Testis (tissue), 5 donors: ENCODE data around the gene RBBP8NL. TPM values are rescaled to one million over a fixed set of nuclear protein-coding genes. Genes with fewer than 3 reads are reported as not detected.

Source experiments
- DNase-seq: peaks from one replicate; pipeline ENCODE4 v3.0.0-alpha.2; 2019
- H3K27ac ChIP-seq, 2 donors: fragments of 200-600 bp; sonication (generic); one replicate each; pipeline ENCODE4 v1.5.1; 2019
- H3K27me3 ChIP-seq: fragments of 200-600 bp; sonication (generic); one replicate; pipeline ENCODE4 v1.5.1; 2019
- H3K36me3 ChIP-seq: fragments of 200-600 bp; sonication (generic); one replicate; pipeline ENCODE4 v1.5.1; 2017; ENCODE audit warnings: low read depth; ENCODE audit errors: missing control alignments
- H3K4me1 ChIP-seq: fragments of 200-600 bp; sonication (generic); one replicate; pipeline ENCODE4 v1.5.1; 2019
- H3K4me3 ChIP-seq, 2 donors: fragments of 200-600 bp; sonication (generic); one replicate each; pipeline ENCODE4 v1.5.1; 2017 to 2019
- H3K9me3 ChIP-seq: fragments of 200-600 bp; sonication (generic); one replicate; pipeline ENCODE4 v1.5.1; 2017
- POLR2A ChIP-seq: fragments of 450-650 bp; IDR thresholded peaks from one replicate; pipeline ENCODE4 v1.6.1; 2017; ENCODE audit warnings: antibody characterized with exemption, mild to moderate bottlenecking, moderate library complexity
- WGBS, 2 donors: methylation state at CpG; one replicate each; pipeline ENCODE4 v1.1.5; 2018; 5-methylcytosine and 5-hydroxymethylcytosine counted together
- intact Hi-C: fragments of 100-400 bp; cut with DNase I; formaldehyde crosslinking; loops from one replicate; pipeline ENCODE4 v1.15.1; 2023; ENCODE audit warnings: low total_unique reads
- long read RNA-seq, 2 donors: transcript quantifications; one replicate each; lab custom pipeline, GENCODE V29; 2026
- polyA plus RNA-seq: library from polyadenylated mRNA; stranded (reverse); fragments of 350-450 nt; fragmentation: Illumina TruSeq; extraction: RNeasy Lipid Tissue Mini Kit (QIAGEN cat#74804); gene quantifications from one replicate; pipeline ENCODE4 v1.2.3, GENCODE V29; 2014; ENCODE audit warnings: low read depth, low replicate concordance; ENCODE audit not compliant: insufficient read depth
- total RNA-seq, 2 donors: library from RNA; depleted of rRNA; stranded (reverse); fragments of >200 nt; gene quantifications; one replicate each; pipeline ENCODE4 v1.2.3, GENCODE V29; 2016
- TF ChIP-seq, protein P1 (sequence below), 3 experiments: fragments of 450-650 bp in 2 of 3; fragments of 200-600 bp in 1 of 3; sonication (generic) in 1 of 3; IDR thresholded peaks; one replicate each; pipeline ENCODE4 v1.5.1; 2016 to 2019; ENCODE audit warnings: antibody characterized with exemption in 3 of 3, mild to moderate bottlenecking in 2 of 3, moderate library complexity in 1 of 3

The RBBP8NL gene, protein sequence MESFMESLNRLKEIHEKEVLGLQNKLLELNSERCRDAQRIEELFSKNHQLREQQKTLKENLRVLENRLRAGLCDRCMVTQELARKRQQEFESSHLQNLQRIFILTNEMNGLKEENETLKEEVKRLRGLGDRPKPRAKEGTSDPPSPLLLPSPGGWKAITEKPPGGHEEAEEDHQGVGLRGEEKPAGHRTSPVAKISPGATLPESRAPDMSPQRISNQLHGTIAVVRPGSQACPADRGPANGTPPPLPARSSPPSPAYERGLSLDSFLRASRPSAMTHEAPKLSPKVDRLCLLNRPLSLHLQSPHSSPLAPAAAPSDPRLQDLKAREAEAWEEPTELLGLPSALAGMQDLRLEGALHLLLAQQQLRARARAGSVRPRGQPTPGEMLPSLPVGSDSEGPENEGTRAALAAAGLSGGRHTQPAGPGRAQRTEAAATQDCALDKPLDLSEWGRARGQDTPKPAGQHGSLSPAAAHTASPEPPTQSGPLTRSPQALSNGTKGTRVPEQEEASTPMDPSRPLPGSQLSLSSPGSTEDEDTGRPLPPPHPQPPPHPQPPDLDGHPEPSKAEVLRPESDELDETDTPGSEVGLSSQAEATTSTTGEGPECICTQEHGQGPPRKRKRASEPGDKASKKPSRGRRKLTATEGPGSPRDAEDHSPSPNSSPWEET
- total RNA-seq: 1 to 10 TPM in 1 of 2 donors, under 1 TPM in 1; 0.81 to 1.3 TPM
- polyA plus RNA-seq: 2.8 TPM
- long read RNA-seq, donor 1: 0 reads
- long read RNA-seq, donor 2: 0 reads

DNA sequence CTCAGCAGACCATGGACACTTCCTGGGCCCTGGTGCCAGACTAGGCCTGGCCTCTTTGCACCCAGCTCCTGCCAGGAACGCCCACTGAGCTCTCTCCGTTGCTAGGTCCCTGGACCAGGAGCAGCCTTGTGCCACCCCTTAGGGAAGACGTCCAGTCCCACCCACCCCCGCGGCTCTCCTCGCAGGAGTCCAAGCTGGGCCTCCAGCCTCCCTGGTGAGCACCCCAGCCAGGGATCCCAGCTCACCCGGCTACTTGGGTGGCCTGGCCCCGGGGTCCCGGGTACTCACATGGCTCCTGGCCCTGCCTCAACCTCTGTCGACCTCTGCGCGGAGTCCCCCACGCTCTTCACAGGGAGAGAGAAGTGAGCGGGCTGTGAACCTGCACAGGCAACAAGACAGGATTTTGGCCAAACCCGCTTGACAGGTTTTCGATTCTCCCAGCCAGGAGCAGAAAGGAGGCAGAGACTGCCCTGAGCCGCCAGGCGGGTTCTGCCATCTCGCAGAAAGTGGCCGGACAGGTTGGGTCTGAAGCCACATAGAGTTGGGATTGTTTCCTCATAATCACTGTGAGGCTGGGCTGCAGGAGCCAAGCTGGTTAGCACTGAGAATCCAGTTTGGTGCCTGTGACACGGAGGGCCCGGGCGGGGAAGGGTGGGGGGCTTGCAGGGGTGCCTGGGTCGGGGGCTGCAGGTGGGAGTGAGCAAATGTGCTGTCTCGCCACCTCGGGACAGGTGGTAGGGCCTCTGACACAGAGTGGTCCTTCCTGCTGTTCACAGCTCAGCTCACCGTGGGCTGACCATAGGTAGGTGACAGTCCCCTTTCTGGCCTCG, at the start of gene RBBP8NL:
Gene RBBP8NL (minus strand): TSS at position 368 of the 830 bp plus-strand sequence. CDS start 7,892 bp downstream, outside the sequence.
- Histone ChIP-seq H3K27me3 (no peaks in the 10 kb centered on the region), H3K36me3 (no peaks in the 10 kb centered on the region), H3K9me3 (no peaks in the 10 kb centered on the region), H3K4me1 (no peaks in the 10 kb centered on the region), H3K27ac (no peak within 1 kb of the TSS), H3K4me3 (no peak within 1 kb of the TSS)
- 84 to 92% methylated on average over 14 to 28 of the region's 28 CpGs for WGBS, 2 donors
- intact Hi-C loops: no loop called here
- no peak for DNase-seq
- TF ChIP-seq POLR2A: no peak
- TF ChIP-seq, protein P1, sequence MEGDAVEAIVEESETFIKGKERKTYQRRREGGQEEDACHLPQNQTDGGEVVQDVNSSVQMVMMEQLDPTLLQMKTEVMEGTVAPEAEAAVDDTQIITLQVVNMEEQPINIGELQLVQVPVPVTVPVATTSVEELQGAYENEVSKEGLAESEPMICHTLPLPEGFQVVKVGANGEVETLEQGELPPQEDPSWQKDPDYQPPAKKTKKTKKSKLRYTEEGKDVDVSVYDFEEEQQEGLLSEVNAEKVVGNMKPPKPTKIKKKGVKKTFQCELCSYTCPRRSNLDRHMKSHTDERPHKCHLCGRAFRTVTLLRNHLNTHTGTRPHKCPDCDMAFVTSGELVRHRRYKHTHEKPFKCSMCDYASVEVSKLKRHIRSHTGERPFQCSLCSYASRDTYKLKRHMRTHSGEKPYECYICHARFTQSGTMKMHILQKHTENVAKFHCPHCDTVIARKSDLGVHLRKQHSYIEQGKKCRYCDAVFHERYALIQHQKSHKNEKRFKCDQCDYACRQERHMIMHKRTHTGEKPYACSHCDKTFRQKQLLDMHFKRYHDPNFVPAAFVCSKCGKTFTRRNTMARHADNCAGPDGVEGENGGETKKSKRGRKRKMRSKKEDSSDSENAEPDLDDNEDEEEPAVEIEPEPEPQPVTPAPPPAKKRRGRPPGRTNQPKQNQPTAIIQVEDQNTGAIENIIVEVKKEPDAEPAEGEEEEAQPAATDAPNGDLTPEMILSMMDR (IDR thresholded peaks at IDR 0.05): no peak

DNA sequence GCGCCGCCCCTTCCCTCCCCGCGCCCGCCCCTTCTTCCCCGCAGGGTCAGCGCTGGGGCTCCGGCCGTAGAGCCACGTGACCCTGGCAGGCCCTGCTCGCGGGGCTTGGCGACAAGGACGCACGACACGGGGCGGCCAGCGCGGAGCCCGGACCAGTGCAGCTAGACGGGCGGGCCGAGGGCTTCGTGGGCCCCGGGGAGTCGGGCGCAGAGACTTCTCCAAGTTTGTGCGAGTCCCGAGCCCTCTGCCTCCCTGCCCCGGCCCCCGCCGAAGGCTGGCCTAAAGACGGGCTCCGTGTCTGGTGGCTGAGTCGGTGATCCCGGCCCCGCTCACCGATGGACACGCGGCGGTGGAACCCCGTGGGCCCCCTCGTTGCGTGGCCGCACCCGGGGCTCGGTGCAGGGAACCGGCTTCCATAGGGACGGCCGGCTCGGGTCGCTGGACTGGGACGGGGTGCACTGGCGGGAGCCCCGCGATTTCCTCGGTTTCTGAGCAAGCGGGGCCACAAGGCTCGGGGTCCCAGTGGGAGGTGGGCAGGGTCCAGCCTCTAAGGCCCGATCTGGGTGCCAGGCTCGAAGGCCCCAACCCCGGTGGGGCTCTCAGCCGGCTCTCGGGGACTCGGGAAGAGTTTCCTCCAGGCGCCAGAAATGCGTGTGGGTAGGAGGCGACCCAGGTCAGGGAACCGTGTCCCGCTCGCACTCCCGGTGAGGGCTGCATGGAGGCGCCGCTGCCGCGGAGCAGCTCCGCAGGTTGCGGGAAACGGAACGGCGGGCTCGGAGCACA, 48.9 kb upstream of the RBBP8NL start:
- Histone ChIP-seq H3K36me3 (no peaks in the 10 kb centered on the region), H3K4me1 (peaks cover 9% of the 10 kb centered on the region), H3K27ac (peak overlapping the region; percentile 32 to 33), H3K27me3 (no peaks in the 10 kb centered on the region), H3K4me3 (peak overlapping the region; percentile 36 to 70), H3K9me3 (no peaks in the 10 kb centered on the region)
- DNase-seq: peak; percentile 82
- TF ChIP-seq, protein P1 (IDR thresholded peaks at IDR 0.05): no peak
- no peak for TF ChIP-seq POLR2A
- intact Hi-C loops: no loop called here
- 3 to 9% methylated on average over 18 to 60 of the region's 82 CpGs for WGBS, 2 donors

DNA sequence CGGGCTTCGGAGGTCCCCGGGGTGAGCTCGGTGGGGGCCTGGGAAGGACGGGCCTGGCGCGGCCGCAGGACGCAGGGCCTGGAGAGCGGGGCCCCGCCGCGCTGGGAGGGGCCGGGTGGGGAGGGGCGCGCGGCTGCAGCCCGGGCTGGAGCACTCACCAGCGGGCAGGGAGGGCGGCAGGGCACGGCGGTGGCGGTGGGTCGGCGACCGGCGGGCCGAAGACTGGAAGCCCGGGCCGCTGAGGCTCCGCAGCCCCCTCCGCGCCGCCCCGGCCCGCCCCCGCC, 48.4 kb upstream of the RBBP8NL start, which contains the start of gene GATA5:
Gene GATA5 (minus strand): TSS at position 224 of the 284 bp plus-strand sequence. CDS start 474 bp downstream, outside the sequence.
- Histone ChIP-seq H3K4me1 (peaks cover 7% of the 10 kb centered on the region), H3K27me3 (no peaks in the 10 kb centered on the region), H3K9me3 (no peaks in the 10 kb centered on the region), H3K4me3 (peak within 1 kb of the TSS; percentile 41 to 70), H3K27ac (peak within 1 kb of the TSS; percentile 32 to 55), H3K36me3 (no peaks in the 10 kb centered on the region)
- 2 to 5% methylated on average over 8 to 9 of the region's 37 CpGs for WGBS, 2 donors
- TF ChIP-seq, protein P1 (IDR thresholded peaks at IDR 0.05): no peak
- no peak for TF ChIP-seq POLR2A
- intact Hi-C loops: no loop called here
- no peak for DNase-seq

DNA sequence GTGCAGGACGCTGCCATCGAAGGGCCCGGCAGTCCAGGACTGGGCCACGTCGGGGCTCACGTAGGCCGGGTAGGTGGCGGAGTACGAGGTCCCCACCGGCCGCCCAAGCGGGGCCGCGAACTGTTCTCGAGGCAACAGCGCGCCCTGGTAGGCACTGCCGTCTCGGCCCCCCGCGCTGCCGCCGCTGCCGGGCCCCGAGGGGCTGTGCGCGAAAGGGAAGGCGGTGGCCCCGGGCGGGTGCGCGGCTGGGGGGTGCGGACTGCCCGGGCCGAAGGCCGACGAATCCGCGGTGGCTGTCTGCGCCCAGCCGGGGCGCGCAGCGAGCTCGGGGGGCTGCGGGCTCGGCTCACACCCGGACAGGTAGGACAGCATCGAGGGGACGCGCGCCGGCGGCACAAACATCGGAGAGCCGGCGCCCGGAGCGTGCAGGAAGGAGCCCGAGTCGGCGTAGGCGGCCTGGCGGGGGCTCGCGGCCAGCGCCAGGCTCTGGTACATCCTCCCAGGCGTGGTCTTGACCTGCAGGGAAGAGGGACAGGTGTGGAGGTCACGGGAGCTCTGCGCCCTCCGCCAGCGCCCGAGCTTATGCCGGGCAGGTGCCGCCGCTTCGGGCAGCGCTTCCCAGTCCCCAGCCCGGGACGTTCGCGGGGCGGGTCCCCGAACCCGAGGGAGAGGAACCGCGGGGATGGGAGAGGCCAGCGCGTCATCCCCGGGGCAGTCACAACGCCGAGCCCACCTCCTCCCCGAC, 47.9 kb upstream of the RBBP8NL start:
- DNase-seq: no peak
- Histone ChIP-seq H3K4me1 (peaks cover 7% of the 10 kb centered on the region), H3K36me3 (no peaks in the 10 kb centered on the region), H3K27me3 (no peaks in the 10 kb centered on the region), H3K27ac (peak overlapping the region; percentile 24 to 55), H3K9me3 (no peaks in the 10 kb centered on the region), H3K4me3 (peak overlapping the region; percentile 41 to 70)
- 0 to 5% methylated on average over 5 to 46 of the region's 93 CpGs for WGBS, 2 donors
- no peak for TF ChIP-seq POLR2A
- TF ChIP-seq, protein P1 (IDR thresholded peaks at IDR 0.05): no peak
- intact Hi-C loops: no loop called here
